Sigmoid colon (tissue), 7 donors: ENCODE measurements around the gene ZFYVE26. TPM values are rescaled to one million over a fixed set of nuclear protein-coding genes. Genes with fewer than 3 reads are reported as not detected.
A peak's percentile ranks its signal among the peaks of the same experiment; 100 is the strongest.

Source experiments
- DNase-seq: peaks from one replicate; pipeline ENCODE4 v3.0.0-alpha.2; 2019
- H3K27ac ChIP-seq, 4 donors: fragments of 200-600 bp; sonication (generic); one replicate each; pipeline ENCODE4 v1.5.1; 2016 to 2019; ENCODE audit warnings: mild to moderate bottlenecking in 1 of 4
- H3K27me3 ChIP-seq, 3 donors: fragments of 200-600 bp; sonication (generic); one replicate each; pipeline ENCODE4 v1.5.1; 2019; ENCODE audit warnings: mild to moderate bottlenecking in 1 of 3
- H3K36me3 ChIP-seq, 4 donors: fragments of 200-600 bp; sonication (generic); one replicate each; pipeline ENCODE4 v1.5.1; 2016 to 2019
- H3K4me1 ChIP-seq, 4 donors: fragments of 200-600 bp; sonication (generic); one replicate each; pipeline ENCODE4 v1.5.1; 2017 to 2019
- H3K4me3 ChIP-seq, 4 donors: fragments of 200-600 bp; sonication (generic); one replicate each; pipeline ENCODE4 v1.5.1; 2017 to 2019; ENCODE audit warnings: mild to moderate bottlenecking in 2 of 4, moderate library complexity in 1 of 4
- H3K9me3 ChIP-seq, 4 donors: fragments of 200-600 bp in 3 of 4; sonication (generic) in 3 of 4; one replicate each; pipeline versions ENCODE4 v1.5.1 to v1.6.1; 2013 to 2019
- EP300 ChIP-seq, 4 donors: sonication (generic); formaldehyde crosslinking; IDR thresholded peaks; one replicate each; pipeline ENCODE4 v1.6.1; 2017; ENCODE audit warnings: antibody characterized with exemption in 4 of 4
- POLR2A ChIP-seq, 2 donors: fragments of 450-650 bp; IDR thresholded peaks; one replicate each; pipeline ENCODE4 v1.6.1; 2016; ENCODE audit warnings: antibody characterized with exemption in 2 of 2, mild to moderate bottlenecking in 2 of 2, moderate library complexity in 2 of 2
- POLR2AphosphoS5 ChIP-seq, 4 donors: sonication (generic); formaldehyde crosslinking; IDR thresholded peaks; one replicate each; pipeline ENCODE4 v1.6.1; 2017; ENCODE audit warnings: antibody characterized with exemption in 4 of 4
- WGBS, 2 donors: extraction: QIAGEN DNeasy Blood & Tissue Kit; methylation state at CpG; one replicate each; pipeline ENCODE4 v1.1.7; 2013; 5-methylcytosine and 5-hydroxymethylcytosine counted together
- intact Hi-C: fragments of 100-400 bp; cut with DNase I; formaldehyde crosslinking; loops from one replicate; pipeline ENCODE4 v1.15.1; 2023
- polyA plus RNA-seq, 3 donors: library from polyadenylated mRNA; stranded (reverse); fragments of 200-250 nt; gene quantifications; one replicate each; pipeline ENCODE4 v1.2.3, GENCODE V29; 2013
- total RNA-seq, 4 donors: library from RNA; depleted of rRNA; stranded (reverse); fragments of >200 nt; gene quantifications; one replicate each; pipeline ENCODE4 v1.1.0, GENCODE V29; 2016
- TF ChIP-seq, protein P1 (sequence below), 4 experiments: fragments of 450-650 bp in 3 of 4; fragments of 200-600 bp in 1 of 4; IDR thresholded peaks; one replicate each; pipeline ENCODE4 v1.5.1; 2016 to 2019; ENCODE audit warnings: antibody characterized with exemption in 4 of 4, mild to moderate bottlenecking in 3 of 4, moderate library complexity in 2 of 4
- donor health status: healthy with polysubstance abuse.
- donor health status: Bipolar disorder and iron deficiency.
- donor health status: healthy.

The ZFYVE26 gene
- total and polyA plus RNA-seq, 7 donors = 1.8 to 48.7 (median 16.6) TPM

DNA sequence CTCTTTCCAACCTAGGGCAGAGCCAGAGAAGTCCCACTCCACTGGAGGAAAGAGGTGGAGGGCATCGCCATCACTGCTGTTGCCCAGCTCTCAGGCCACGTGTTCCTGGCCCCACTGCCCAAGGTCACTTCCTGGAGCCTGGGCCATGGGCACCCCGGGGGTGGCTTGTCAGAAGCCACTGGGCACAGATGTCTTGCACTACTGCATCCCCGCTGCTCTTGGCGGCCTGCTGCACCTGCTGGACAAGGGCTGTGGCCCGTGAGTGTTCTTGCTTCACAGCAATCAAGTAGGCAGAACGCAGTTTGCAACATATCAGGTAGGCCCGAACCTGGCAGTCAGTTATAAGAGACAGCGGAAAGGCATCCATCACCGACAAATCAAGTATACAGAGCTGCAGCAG lies 68.1 kb downstream of the ZFYVE26 start:
- Histone ChIP-seq H3K4me1 (no peaks in the 10 kb centered on the region), H3K9me3 (no peaks in the 10 kb centered on the region), H3K27me3 (no peaks in the 10 kb centered on the region), H3K36me3 (peaks cover 12 to 72% (median 34%) of the 10 kb centered on the region in 4 donors), H3K27ac (no peak overlapping the region), H3K4me3 (no peak overlapping the region)
- WGBS, 2 donors = 91 to 95% methylated on average over 10 of the region's 10 CpGs
- TF ChIP-seq, protein P1, sequence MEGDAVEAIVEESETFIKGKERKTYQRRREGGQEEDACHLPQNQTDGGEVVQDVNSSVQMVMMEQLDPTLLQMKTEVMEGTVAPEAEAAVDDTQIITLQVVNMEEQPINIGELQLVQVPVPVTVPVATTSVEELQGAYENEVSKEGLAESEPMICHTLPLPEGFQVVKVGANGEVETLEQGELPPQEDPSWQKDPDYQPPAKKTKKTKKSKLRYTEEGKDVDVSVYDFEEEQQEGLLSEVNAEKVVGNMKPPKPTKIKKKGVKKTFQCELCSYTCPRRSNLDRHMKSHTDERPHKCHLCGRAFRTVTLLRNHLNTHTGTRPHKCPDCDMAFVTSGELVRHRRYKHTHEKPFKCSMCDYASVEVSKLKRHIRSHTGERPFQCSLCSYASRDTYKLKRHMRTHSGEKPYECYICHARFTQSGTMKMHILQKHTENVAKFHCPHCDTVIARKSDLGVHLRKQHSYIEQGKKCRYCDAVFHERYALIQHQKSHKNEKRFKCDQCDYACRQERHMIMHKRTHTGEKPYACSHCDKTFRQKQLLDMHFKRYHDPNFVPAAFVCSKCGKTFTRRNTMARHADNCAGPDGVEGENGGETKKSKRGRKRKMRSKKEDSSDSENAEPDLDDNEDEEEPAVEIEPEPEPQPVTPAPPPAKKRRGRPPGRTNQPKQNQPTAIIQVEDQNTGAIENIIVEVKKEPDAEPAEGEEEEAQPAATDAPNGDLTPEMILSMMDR (IDR thresholded peaks at IDR 0.05) = no peak
- DNase-seq = no peak
- intact Hi-C loops = no loop called here

DNA sequence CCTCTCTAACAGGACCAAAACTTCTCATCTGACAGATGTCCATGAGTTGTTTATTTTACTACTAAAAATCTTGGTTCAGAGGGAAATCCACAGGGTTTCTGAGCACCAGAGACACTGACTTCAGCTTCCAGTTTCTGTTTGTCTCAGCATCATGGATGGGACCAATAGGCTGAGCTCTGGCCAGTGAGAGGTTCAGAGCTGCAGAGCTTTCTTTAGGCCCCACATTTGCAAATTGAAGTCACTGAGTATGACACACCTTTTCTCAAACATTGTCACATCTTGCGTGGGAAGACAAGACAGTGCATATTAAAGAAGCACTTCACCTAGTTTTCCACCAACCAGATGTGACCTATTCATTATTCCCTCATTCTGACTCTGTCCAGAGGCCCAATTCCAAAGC lies 69.5 kb downstream of the ZFYVE26 start:
- no peak overlapping the region for H3K27ac ChIP-seq
- H3K36me3 ChIP-seq = peaks cover 2 to 58% (median 20%) of the 10 kb centered on the region in 4 donors
- no peak overlapping the region for H3K4me3 ChIP-seq
- no peaks in the 10 kb centered on the region for H3K27me3 ChIP-seq
- intact Hi-C loops = no loop called here
- WGBS, 2 donors = 83 to 91% methylated on average over 1 of the region's 1 CpG
- no peaks in the 10 kb centered on the region for H3K9me3 ChIP-seq
- TF ChIP-seq EP300 (IDR thresholded peaks at IDR 0.05) = no peak
- DNase-seq = no peak
- no peaks in the 10 kb centered on the region for H3K4me1 ChIP-seq

DNA sequence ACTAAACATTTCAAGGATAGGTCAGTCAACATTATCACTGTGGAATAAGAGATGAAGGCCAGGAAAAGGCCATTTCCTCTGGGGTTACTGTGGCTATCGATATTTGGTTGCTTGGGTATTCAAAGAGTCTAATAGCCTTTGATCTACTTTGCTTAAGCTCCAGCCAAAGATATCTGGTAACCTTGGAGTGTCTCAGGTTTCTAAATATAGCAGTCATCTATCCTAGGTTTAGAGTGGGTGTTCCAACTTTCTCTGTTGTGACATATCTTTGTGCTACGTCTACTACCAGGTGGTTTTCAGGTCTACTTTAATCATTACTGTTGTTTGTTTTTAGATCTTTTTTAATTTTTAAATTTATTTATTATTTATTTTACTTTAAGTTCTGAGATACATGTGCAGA lies 72.3 kb downstream of the ZFYVE26 start:
- WGBS, 2 donors = 82 to 91% methylated on average over 2 of the region's 2 CpGs
- H3K4me3 ChIP-seq = no peak overlapping the region
- H3K36me3 ChIP-seq = peaks cover 0 to 31% (median 6%) of the 10 kb centered on the region in 4 donors
- no peaks in the 10 kb centered on the region for H3K4me1 ChIP-seq
- no peak overlapping the region for H3K27ac ChIP-seq
- no peak for TF ChIP-seq EP300 (IDR thresholded peaks at IDR 0.05)
- TF ChIP-seq POLR2AphosphoS5 (IDR thresholded peaks at IDR 0.05) = no peak
- TF ChIP-seq, protein P1 (IDR thresholded peaks at IDR 0.05) = no peak
- TF ChIP-seq POLR2A (IDR thresholded peaks at IDR 0.05) = no peak
- DNase-seq = no peak
- intact Hi-C loops = no loop called here
- H3K9me3 ChIP-seq = no peaks in the 10 kb centered on the region
- H3K27me3 ChIP-seq = no peaks in the 10 kb centered on the region

DNA sequence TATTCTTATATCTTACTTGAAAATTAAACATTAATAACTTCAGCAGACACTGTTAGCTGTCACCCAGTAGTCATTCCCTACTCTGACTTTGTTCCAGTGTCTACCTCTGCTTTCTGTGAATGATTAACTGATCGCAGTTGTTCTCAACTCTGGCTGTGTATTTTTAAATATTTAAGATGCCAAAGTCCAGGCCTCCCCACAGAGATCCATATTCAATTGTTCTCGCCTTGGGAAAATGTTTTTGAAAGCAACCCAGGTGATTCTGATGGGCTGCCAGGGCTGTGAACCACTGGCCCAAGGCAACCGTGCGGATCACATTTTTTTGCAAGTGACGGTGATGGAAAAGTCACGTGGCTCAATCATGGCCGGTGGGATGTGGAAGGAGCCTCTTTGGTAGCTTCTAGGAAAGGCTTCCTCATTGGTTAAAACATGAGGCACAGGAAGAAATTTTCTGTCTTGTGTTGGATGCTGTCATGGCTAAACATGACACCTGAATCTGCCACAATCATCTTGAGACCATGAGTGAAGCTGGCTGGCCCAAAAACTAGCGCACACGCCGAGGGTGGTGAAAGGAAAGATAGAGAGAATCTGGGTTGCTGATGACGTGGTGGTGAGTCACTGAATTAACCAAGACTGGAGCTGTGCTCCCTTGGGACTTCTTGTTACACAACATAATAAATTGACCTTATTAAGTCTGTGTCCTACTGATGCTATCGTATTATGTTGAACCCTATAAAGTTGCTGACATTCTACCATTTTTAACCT lies 77.5 kb downstream of the ZFYVE26 start:
- 22 to 60% methylated on average over 12 of the region's 12 CpGs for WGBS, 2 donors

DNA sequence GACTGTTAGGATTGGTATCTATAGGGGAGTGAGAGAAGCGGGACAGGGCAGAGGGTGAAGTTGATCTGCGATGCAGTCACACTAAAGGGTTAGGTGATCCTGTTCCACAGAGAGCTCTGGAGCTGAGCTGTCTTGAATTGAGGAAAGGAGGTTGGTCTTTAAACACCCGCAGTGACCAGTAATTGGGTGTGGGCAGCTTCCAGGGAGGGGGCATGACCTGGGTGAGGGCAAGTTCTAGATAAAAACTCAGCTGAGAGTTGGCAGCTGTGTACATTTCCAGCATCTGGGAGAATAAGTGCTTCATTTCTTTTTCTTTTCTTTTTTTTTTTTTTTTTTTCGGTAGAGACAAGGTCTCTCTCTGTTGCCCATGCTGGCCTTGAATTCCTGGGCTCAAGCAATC lies 79.6 kb downstream of the ZFYVE26 start:
- Histone ChIP-seq H3K36me3 (no peaks in the 10 kb centered on the region), H3K9me3 (no peaks in the 10 kb centered on the region), H3K4me1 (no peaks in the 10 kb centered on the region), H3K27me3 (no peaks in the 10 kb centered on the region), H3K27ac (no peak overlapping the region), H3K4me3 (no peak overlapping the region)
- intact Hi-C loops = no loop called here
- no peak for DNase-seq
- no peak for TF ChIP-seq EP300 (IDR thresholded peaks at IDR 0.05)
- no peak for TF ChIP-seq POLR2A (IDR thresholded peaks at IDR 0.05)
- TF ChIP-seq, protein P1 (IDR thresholded peaks at IDR 0.05) = no peak
- TF ChIP-seq POLR2AphosphoS5 (IDR thresholded peaks at IDR 0.05) = no peak
- WGBS, 2 donors = 51 to 83% methylated on average over 4 of the region's 4 CpGs

More for the DNA sequence above, 77.5 kb downstream of the ZFYVE26 start:
- DNase-seq = peak; percentile 89
- TF ChIP-seq EP300 (IDR thresholded peaks at IDR 0.05) = no peak
- TF ChIP-seq, protein P1 (IDR thresholded peaks at IDR 0.05) = no peak
- no peak for TF ChIP-seq POLR2A (IDR thresholded peaks at IDR 0.05)
- peak; percentile 15 to 58 (median 36) for TF ChIP-seq POLR2AphosphoS5 (IDR thresholded peaks at IDR 0.05)
- intact Hi-C loops = no loop called here
- no peak overlapping the region for H3K27ac ChIP-seq
- no peaks in the 10 kb centered on the region for H3K9me3 ChIP-seq
- no peak overlapping the region for H3K4me3 ChIP-seq
- H3K27me3 ChIP-seq = no peaks in the 10 kb centered on the region
- H3K4me1 ChIP-seq = no peaks in the 10 kb centered on the region
- H3K36me3 ChIP-seq = no peaks in the 10 kb centered on the region
